ENCODE data around the gene OR6S1.

DNA sequence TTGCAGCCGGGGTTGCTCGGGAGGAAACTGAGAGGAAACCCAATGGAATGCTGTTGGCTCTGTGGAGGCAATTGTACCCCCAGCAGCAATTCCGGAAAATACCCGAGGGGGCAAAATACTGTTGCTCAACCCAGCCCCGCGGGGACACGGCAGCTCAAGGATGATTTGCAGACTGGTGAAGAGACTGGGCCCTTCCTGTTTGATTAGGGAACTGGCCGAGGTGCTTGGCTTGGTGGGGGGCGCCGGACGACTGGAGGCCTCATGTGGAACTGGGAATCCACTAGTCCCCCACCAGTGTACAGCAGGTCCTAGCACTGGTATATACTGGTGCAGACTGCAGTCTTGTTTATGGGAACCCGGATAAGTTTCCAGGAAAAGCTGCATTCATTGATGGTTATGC, 40.0 kb downstream of the OR6S1 start:
- TF ChIP-seq EZH2 (optimal IDR thresholded peaks at IDR 0.05; ENCODE audit: low read depth, low read length): no peak
- TF ChIP-seq, protein P1, sequence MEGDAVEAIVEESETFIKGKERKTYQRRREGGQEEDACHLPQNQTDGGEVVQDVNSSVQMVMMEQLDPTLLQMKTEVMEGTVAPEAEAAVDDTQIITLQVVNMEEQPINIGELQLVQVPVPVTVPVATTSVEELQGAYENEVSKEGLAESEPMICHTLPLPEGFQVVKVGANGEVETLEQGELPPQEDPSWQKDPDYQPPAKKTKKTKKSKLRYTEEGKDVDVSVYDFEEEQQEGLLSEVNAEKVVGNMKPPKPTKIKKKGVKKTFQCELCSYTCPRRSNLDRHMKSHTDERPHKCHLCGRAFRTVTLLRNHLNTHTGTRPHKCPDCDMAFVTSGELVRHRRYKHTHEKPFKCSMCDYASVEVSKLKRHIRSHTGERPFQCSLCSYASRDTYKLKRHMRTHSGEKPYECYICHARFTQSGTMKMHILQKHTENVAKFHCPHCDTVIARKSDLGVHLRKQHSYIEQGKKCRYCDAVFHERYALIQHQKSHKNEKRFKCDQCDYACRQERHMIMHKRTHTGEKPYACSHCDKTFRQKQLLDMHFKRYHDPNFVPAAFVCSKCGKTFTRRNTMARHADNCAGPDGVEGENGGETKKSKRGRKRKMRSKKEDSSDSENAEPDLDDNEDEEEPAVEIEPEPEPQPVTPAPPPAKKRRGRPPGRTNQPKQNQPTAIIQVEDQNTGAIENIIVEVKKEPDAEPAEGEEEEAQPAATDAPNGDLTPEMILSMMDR (IDR thresholded peaks at IDR 0.05; ENCODE audit: low read length): no peak
- no peak for TF ChIP-seq EZH2phosphoT487 (IDR thresholded peaks at IDR 0.05; ENCODE audit: low read length)

Measured in MM.1S (cell line).